Right cardiac atrium (tissue), 5 donors: ENCODE data around the gene CYB5R2. TPM values are rescaled to one million over a fixed set of nuclear protein-coding genes. Genes with fewer than 3 reads are reported as not detected.

ENCODE experiments used
- ATAC-seq, 2 donors: fragments of 200-7000 bp; cut with Tn5 transposase; one replicate each; pipeline versions ENCODE4 v1.8.0 to v1.9.1; 2020; ENCODE audit warnings: moderate library complexity in 2 of 2, mild to moderate bottlenecking in 1 of 2
- DNase-seq, 3 donors: peaks; one replicate each; pipeline ENCODE4 v3.0.0-alpha.2; 2020
- H3K27ac ChIP-seq: one replicate; pipeline ENCODE4 v1.5.1; 2013; ENCODE audit warnings: mild to moderate bottlenecking, low read length, control low read depth, moderate library complexity
- H3K27me3 ChIP-seq: one replicate; pipeline ENCODE4 v1.6.1; 2013; ENCODE audit not compliant: control insufficient read depth, insufficient read depth
- H3K4me1 ChIP-seq: one replicate; pipeline ENCODE4 v1.6.1; 2013; ENCODE audit warnings: low read length; ENCODE audit not compliant: control insufficient read depth, insufficient read depth
- H3K4me3 ChIP-seq: one replicate; pipeline ENCODE4 v1.5.1; 2013; ENCODE audit warnings: low read length, control low read depth
- H3K9me3 ChIP-seq: one replicate; pipeline ENCODE4 v1.6.1; 2013; ENCODE audit warnings: low read length; ENCODE audit not compliant: control insufficient read depth
- WGBS: extraction: QIAGEN DNeasy Blood & Tissue Kit; methylation state at CpG from one replicate; pipeline ENCODE4 v1.1.7; 2013; 5-methylcytosine and 5-hydroxymethylcytosine counted together
- intact Hi-C, 4 donors: fragments of 100-400 bp; cut with DNase I; formaldehyde crosslinking; loops; one replicate each; pipeline versions ENCODE4 v1.11.0 to v1.14.0; 2022 to 2023
- long read RNA-seq, 4 donors: library from polyadenylated mRNA; unstranded; transcript quantifications; one replicate each; pipeline ENCODE4 v2.0.0, GENCODE V29; 2020 to 2021
- polyA plus RNA-seq: library from polyadenylated mRNA; stranded (reverse); fragments of 200-250 nt; gene quantifications from one replicate; pipeline ENCODE4 v1.2.3, GENCODE V29; 2013
- total RNA-seq, 4 donors: library from RNA; stranded (reverse); fragmentation: NEBNext Ultra II Directional; extraction: Animal tissue kit (Norgen Biotek cat#: 25700); gene quantifications; one replicate each; pipeline ENCODE4 v1.2.1, GENCODE V29; 2021
- donor health status: healthy with polysubstance abuse.
- donor health status: DM: no; HTN: yes; CAD: no.
- donor health status: DM: no; HTN: no; CAD: no.
- donor health status: DM: no; HTN: yes; CAD: no; lungs with severe emphysema.
- donor health status: DM: yes; HTN: yes; CAD: no.

CYB5R2 gene
- 1 to 10 TPM; 1.6 to 4.4 (median 2.8) TPM for total RNA-seq
- 2.4 TPM for polyA plus RNA-seq
- long read RNA-seq, donor 1, partial matches to known transcripts: 0 of 1 reads
- long read RNA-seq, donor 1, other reads (novel, unspliced or antisense): 0 of 1 reads
- long read RNA-seq, donor 2, partial matches to known transcripts: 0 of 2 reads
- long read RNA-seq, donor 2, other reads (novel, unspliced or antisense): 1 of 2 reads
- long read RNA-seq, donor 3, partial matches to known transcripts: 0 of 4 reads
- long read RNA-seq, donor 3, other reads (novel, unspliced or antisense): 3 of 4 reads
- long read RNA-seq, donor 4, partial matches to known transcripts: 0 of 1 reads
- long read RNA-seq, donor 4, other reads (novel, unspliced or antisense): 0 of 1 reads

- no peaks in the 10 kb centered on the region for H3K27me3 ChIP-seq
- DNase-seq (peak; percentile 78 to 90 (median 90)), ATAC-seq (peak; percentile 92 to 93)
- WGBS: 8% methylated on average over 40 of the region's 40 CpGs
- no peaks in the 10 kb centered on the region for H3K9me3 ChIP-seq
- peak within 1 kb of the TSS; percentile 53 for H3K4me3 ChIP-seq
- H3K27ac ChIP-seq: no peak within 1 kb of the TSS
- intact Hi-C loops: no loop called here
- peaks cover 4% of the 10 kb centered on the region for H3K4me1 ChIP-seq
These were observed at the start of gene CYB5R2 for GRCh38 chr11:7672960-7673723. CYB5R2 (minus strand) TSS chr11:7673500; CDS start chr11:7672825, 675 bp downstream.

GRCh38 chr11:7714786-7715185 lies 41.5 kb upstream of the CYB5R2 start:
- H3K27ac ChIP-seq: no peak overlapping the region
- H3K9me3 ChIP-seq: no peaks in the 10 kb centered on the region
- no peak for ATAC-seq
- 54% methylated on average over 3 of the region's 3 CpGs for WGBS
- H3K4me1 ChIP-seq: no peaks in the 10 kb centered on the region
- intact Hi-C loops: no loop called here
- H3K27me3 ChIP-seq: peaks cover 2% of the 10 kb centered on the region
- DNase-seq: no peak
- H3K4me3 ChIP-seq: no peak overlapping the region

- DNase-seq (no peak), ATAC-seq (no peak)
- intact Hi-C loops: no loop called here
- WGBS: 77% methylated on average over 2 of the region's 2 CpGs
- peaks cover 2% of the 10 kb centered on the region for H3K27me3 ChIP-seq
- H3K9me3 ChIP-seq: no peaks in the 10 kb centered on the region
- no peak within 1 kb of the TSS for H3K4me3 ChIP-seq
- H3K4me1 ChIP-seq: no peaks in the 10 kb centered on the region
- no peak within 1 kb of the TSS for H3K27ac ChIP-seq
These were observed 33.1 kb upstream of the CYB5R2 start, which contains the start of gene OVCH2 for GRCh38 chr11:7706377-7706776. OVCH2 (minus strand) TSS chr11:7706477; CDS start chr11:7706394, 83 bp downstream.

GRCh38 chr11:7703740-7704139 lies 30.4 kb upstream of the CYB5R2 start:
- H3K27me3 ChIP-seq: no peaks in the 10 kb centered on the region
- ATAC-seq: peak in 1 of 2 donors; percentile 64
- H3K4me1 ChIP-seq: no peaks in the 10 kb centered on the region
- intact Hi-C loops: no loop called here
- H3K27ac ChIP-seq: no peak overlapping the region
- 31% methylated on average over 5 of the region's 5 CpGs for WGBS
- H3K4me3 ChIP-seq: no peak overlapping the region
- no peak for DNase-seq
- no peaks in the 10 kb centered on the region for H3K9me3 ChIP-seq

GRCh38 chr11:7696424-7696823 lies 23.1 kb upstream of the CYB5R2 start:
- H3K9me3 ChIP-seq: no peaks in the 10 kb centered on the region
- H3K4me3 ChIP-seq: no peak overlapping the region
- no peaks in the 10 kb centered on the region for H3K27me3 ChIP-seq
- 67% methylated on average over 5 of the region's 5 CpGs for WGBS
- H3K27ac ChIP-seq: no peak overlapping the region
- no peaks in the 10 kb centered on the region for H3K4me1 ChIP-seq
- intact Hi-C loops: loop anchor here in 1 of 4 donors (10.0 kb wide), 1 partner anchor 602 kb away; no protein-coding TSS in a partner anchor
- no peak for ATAC-seq
- no peak for DNase-seq

GRCh38 chr11:7694235-7694634 lies 20.9 kb upstream of the CYB5R2 start:
- H3K4me1 ChIP-seq: no peaks in the 10 kb centered on the region
- WGBS: 81% methylated on average over 3 of the region's 3 CpGs
- no peak for ATAC-seq
- DNase-seq: no peak
- no peaks in the 10 kb centered on the region for H3K9me3 ChIP-seq
- H3K27me3 ChIP-seq: no peaks in the 10 kb centered on the region
- no peak overlapping the region for H3K27ac ChIP-seq
- intact Hi-C loops: loop anchor here in 1 of 4 donors (10.0 kb wide), 1 partner anchor 599 kb away; no protein-coding TSS in a partner anchor
- no peak overlapping the region for H3K4me3 ChIP-seq

GRCh38 chr11:7692426-7692825 lies 19.1 kb upstream of the CYB5R2 start:
- H3K4me3 ChIP-seq: no peak overlapping the region
- no peak overlapping the region for H3K27ac ChIP-seq
- intact Hi-C loops: loop anchor here in 1 of 4 donors (10.0 kb wide), 1 partner anchor 598 kb away; no protein-coding TSS in a partner anchor
- no peaks in the 10 kb centered on the region for H3K4me1 ChIP-seq
- ATAC-seq (no peak), DNase-seq (no peak)
- no peaks in the 10 kb centered on the region for H3K9me3 ChIP-seq
- 86% methylated on average over 3 of the region's 3 CpGs for WGBS
- H3K27me3 ChIP-seq: no peaks in the 10 kb centered on the region

- intact Hi-C loops: loop anchor here in 1 of 4 donors (10.0 kb wide), 1 partner anchor 597 kb away; no protein-coding TSS in a partner anchor
- DNase-seq (no peak), ATAC-seq (no peak)
- Histone ChIP-seq H3K4me1 (no peaks in the 10 kb centered on the region), H3K27me3 (no peaks in the 10 kb centered on the region), H3K9me3 (no peaks in the 10 kb centered on the region), H3K27ac (no peak overlapping the region), H3K4me3 (no peak overlapping the region)
- WGBS: 62% methylated on average over 6 of the region's 6 CpGs
These were observed 18.6 kb upstream of the CYB5R2 start for GRCh38 chr11:7691759-7692350.

GRCh38 chr11:7690648-7691047 lies 17.3 kb upstream of the CYB5R2 start:
- no peak overlapping the region for H3K27ac ChIP-seq
- 62% methylated on average over 6 of the region's 6 CpGs for WGBS
- intact Hi-C loops: loop anchor here in 1 of 4 donors (10.0 kb wide), 1 partner anchor 596 kb away; no protein-coding TSS in a partner anchor
- no peaks in the 10 kb centered on the region for H3K9me3 ChIP-seq
- DNase-seq (no peak), ATAC-seq (no peak)
- peaks cover 2% of the 10 kb centered on the region for H3K27me3 ChIP-seq
- no peak overlapping the region for H3K4me3 ChIP-seq
- H3K4me1 ChIP-seq: no peaks in the 10 kb centered on the region

- Histone ChIP-seq H3K4me3 (no peak overlapping the region), H3K9me3 (no peaks in the 10 kb centered on the region), H3K4me1 (no peaks in the 10 kb centered on the region), H3K27me3 (peaks cover 2% of the 10 kb centered on the region), H3K27ac (no peak overlapping the region)
- intact Hi-C loops: loop anchor here in 2 of 4 donors (10.0 kb wide), 1 partner anchor 594 kb away; no protein-coding TSS in a partner anchor
- ATAC-seq: no peak
- WGBS: 86% methylated on average over 4 of the region's 4 CpGs
- DNase-seq: no peak
These were observed 15.9 kb upstream of the CYB5R2 start for GRCh38 chr11:7689239-7689638.
